Endothelial cell of umbilical vein (primary cell): ENCODE data around the gene NNT.

Experiments
- EZH2 ChIP-seq: IDR thresholded peaks from 2 replicates; pipeline ENCODE4 v1.6.1; 2012; ENCODE audit warnings: borderline replicate concordance, low read depth, mild to moderate bottlenecking, moderate library complexity, low read length, inconsistent platforms; ENCODE audit not compliant: severe bottlenecking
- GATA2 ChIP-seq: IDR thresholded peaks from 2 replicates; pipeline ENCODE4 v1.7.0; 2011; ENCODE audit warnings: low read depth, mild to moderate bottlenecking, moderate library complexity, mixed read lengths, low read length; ENCODE audit not compliant: insufficient read length, insufficient read depth
- MYC ChIP-seq: IDR thresholded peaks from one replicate; pipeline ENCODE4 v1.6.1; 2011; ENCODE audit warnings: mild to moderate bottlenecking, low read depth, low read length
- POLR2A ChIP-seq: IDR thresholded peaks from 2 replicates; pipeline ENCODE4 v1.6.1; 2012; ENCODE audit warnings: low read depth, mild to moderate bottlenecking, control low read depth, low read length
- POLR2AphosphoS5 ChIP-seq: IDR thresholded peaks from 2 replicates; pipeline ENCODE4 v1.6.1; 2012; ENCODE audit warnings: low read depth, mild to moderate bottlenecking, control low read depth, low read length, moderate library complexity; ENCODE audit not compliant: insufficient read depth
- TF ChIP-seq, protein P1 (sequence below), 2 donors: IDR thresholded peaks; 1 replicate in 1 of 2; 2 replicates in 1 of 2; pipeline ENCODE4 v1.5.1; 2011; ENCODE audit warnings: low read length in 2 of 2, mild to moderate bottlenecking in 2 of 2, moderate library complexity in 2 of 2, control low read depth in 1 of 2, inconsistent platforms in 1 of 2, low read depth in 1 of 2; ENCODE audit not compliant: insufficient read depth in 1 of 2; ENCODE audit errors: extremely low read depth in 1 of 2
- TF ChIP-seq, protein P2 (sequence below): IDR thresholded peaks from 2 replicates; pipeline ENCODE4 v1.6.1; 2011; ENCODE audit not compliant: insufficient read depth, insufficient read length

DNA sequence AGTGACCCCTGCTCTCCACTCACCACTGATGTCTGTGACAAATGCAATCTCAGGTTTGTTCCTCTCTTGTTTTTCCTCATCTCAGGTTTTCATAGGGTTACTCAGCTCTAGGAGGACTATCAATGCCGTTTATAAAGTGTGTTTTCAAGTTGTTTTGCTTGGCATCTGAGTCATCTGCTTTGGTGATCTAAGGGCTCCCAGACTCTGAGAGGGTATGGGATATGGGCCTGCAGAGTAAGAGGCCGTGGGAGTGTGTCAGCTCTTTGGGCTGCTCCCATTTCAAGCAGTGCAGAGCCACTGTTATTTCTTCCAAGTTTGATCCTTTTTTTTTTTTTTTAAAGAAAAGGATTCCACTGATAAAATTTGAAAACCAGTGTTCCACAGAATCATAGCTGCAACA, 46.3 kb downstream of the NNT start:
- TF ChIP-seq, protein P1, sequence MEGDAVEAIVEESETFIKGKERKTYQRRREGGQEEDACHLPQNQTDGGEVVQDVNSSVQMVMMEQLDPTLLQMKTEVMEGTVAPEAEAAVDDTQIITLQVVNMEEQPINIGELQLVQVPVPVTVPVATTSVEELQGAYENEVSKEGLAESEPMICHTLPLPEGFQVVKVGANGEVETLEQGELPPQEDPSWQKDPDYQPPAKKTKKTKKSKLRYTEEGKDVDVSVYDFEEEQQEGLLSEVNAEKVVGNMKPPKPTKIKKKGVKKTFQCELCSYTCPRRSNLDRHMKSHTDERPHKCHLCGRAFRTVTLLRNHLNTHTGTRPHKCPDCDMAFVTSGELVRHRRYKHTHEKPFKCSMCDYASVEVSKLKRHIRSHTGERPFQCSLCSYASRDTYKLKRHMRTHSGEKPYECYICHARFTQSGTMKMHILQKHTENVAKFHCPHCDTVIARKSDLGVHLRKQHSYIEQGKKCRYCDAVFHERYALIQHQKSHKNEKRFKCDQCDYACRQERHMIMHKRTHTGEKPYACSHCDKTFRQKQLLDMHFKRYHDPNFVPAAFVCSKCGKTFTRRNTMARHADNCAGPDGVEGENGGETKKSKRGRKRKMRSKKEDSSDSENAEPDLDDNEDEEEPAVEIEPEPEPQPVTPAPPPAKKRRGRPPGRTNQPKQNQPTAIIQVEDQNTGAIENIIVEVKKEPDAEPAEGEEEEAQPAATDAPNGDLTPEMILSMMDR (IDR thresholded peaks at IDR 0.05; ENCODE audit: extremely low read depth in 1 of 2, insufficient read depth in 1 of 2, low read depth in 1 of 2, low read length in 2 of 2): no peak
- TF ChIP-seq EZH2: no peak
- TF ChIP-seq POLR2A: no peak
- TF ChIP-seq, protein P2, sequence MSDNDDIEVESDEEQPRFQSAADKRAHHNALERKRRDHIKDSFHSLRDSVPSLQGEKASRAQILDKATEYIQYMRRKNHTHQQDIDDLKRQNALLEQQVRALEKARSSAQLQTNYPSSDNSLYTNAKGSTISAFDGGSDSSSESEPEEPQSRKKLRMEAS: no peak
- TF ChIP-seq POLR2AphosphoS5: no peak
- no peak for TF ChIP-seq MYC
- no peak for TF ChIP-seq GATA2
